Measurements from ENCODE around the gene CD3E. TPM values are rescaled to one million over a fixed set of nuclear protein-coding genes. Genes with fewer than 3 reads are reported as not detected.

Gene CD3E
- total and polyA plus RNA-seq, 2 of the 8 experiments (the other 6 are each of a cell fraction or from before 2014, with no cell fraction given): not detected

DNA sequence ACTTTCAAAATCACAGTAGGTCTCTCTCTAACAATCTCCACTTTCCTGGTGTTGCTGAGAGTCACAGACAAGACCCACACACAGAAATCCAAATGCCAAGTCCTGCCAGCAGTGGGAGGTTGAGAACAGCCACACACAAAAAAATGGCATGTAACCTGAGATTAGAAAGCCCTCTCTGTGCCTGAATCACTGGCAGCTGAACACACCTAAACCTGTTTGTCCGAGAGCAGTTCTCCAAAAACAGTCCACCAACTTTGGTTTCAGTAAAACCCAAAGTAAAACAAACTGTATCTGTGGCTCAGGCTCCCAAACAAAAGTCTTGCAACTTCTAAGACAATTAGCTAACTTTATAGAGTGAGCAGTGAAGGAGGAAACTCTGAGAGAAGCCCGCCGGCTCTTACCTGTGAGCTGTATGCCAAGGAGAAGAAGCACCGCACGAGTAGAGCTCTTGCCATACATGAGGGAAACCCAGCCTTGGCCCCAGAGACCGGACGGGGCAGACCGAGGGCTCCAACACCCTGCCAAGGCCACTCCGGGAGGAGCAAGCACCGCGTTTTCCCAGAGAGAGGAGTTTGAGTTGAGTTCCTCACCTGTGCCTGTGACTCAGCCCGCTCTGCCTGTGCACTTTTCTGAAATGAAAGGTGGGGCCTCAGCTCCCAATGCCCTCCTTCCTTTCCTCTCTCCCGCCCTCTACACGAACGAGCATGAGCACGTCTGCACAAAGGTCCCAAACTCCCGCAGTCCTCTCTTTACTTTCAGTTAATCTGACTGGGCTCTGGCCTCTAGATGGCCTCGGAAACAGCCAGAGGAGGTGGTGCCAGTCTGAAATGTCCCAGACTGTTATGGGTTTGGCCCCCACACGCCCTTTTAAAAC, 40.6 kb upstream of the CD3E start, which contains the start of gene MPZL2 (continued):
- no peak for TF ChIP-seq GTF2F1 (IDR thresholded peaks at IDR 0.05; ENCODE audit: borderline replicate concordance, low read depth, low read length)
- TF ChIP-seq RXRA (IDR thresholded peaks at IDR 0.05; ENCODE audit: insufficient read depth, low read depth, low read length): no peak
- 0 out of 2 replicates have a peak, but pooled peaks have one; percentile 33 for TF ChIP-seq RBBP5 (IDR thresholded peaks at IDR 0.05; ENCODE audit: borderline replicate concordance, low read depth, low read length)
- TF ChIP-seq POU5F1 (IDR thresholded peaks at IDR 0.05; ENCODE audit: low read depth, low read length): no peak
- TF ChIP-seq SUZ12 (IDR thresholded peaks at IDR 0.05; ENCODE audit: low read length): peak; percentile 21; the same call in 1 of the 2 replicates
- TF ChIP-seq ATF2 (IDR thresholded peaks at IDR 0.05; ENCODE audit: low read length): peak; percentile 62; the same call in 1 of the 2 replicates
- TF ChIP-seq SIX5 (IDR thresholded peaks at IDR 0.05; ENCODE audit: low read depth, low read length): no peak
- TF ChIP-seq RNF2 (IDR thresholded peaks at IDR 0.05; ENCODE audit: borderline replicate concordance, low read depth, low read length, missing control alignments, poor library complexity, severe bottlenecking): no peak
- peak; percentile 37; the same call in 1 of the 2 replicates for TF ChIP-seq POLR2AphosphoS5 (IDR thresholded peaks at IDR 0.05; ENCODE audit: low read depth, low read length)
- no peak for TF ChIP-seq CTBP2 (IDR thresholded peaks at IDR 0.05; ENCODE audit: borderline replicate concordance, insufficient read depth, insufficient read length, low read length)
- TF ChIP-seq, protein P1, sequence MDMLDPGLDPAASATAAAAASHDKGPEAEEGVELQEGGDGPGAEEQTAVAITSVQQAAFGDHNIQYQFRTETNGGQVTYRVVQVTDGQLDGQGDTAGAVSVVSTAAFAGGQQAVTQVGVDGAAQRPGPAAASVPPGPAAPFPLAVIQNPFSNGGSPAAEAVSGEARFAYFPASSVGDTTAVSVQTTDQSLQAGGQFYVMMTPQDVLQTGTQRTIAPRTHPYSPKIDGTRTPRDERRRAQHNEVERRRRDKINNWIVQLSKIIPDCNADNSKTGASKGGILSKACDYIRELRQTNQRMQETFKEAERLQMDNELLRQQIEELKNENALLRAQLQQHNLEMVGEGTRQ (IDR thresholded peaks at IDR 0.05; ENCODE audit: low read length): no peak
- no peak for TF ChIP-seq ATF3 (IDR thresholded peaks at IDR 0.05; ENCODE audit: insufficient read depth, low read depth, low read length)
- no peak for TF ChIP-seq HDAC2 (IDR thresholded peaks at IDR 0.05; ENCODE audit: borderline replicate concordance in 1 of 2, low read depth in 2 of 2, low read length in 2 of 2)
- TF ChIP-seq GABPA (IDR thresholded peaks at IDR 0.05; ENCODE audit: borderline replicate concordance, insufficient read depth, low read length): no peak
- peak; percentile 52; the same call in 1 of the 2 replicates for TF ChIP-seq TAF1 (IDR thresholded peaks at IDR 0.05; ENCODE audit: low read depth, low read length)

Data from H1 (cell line).